Measurements from ENCODE around the gene TEX264. TPM values are rescaled to one million over a fixed set of nuclear protein-coding genes. Genes with fewer than 3 reads are reported as not detected.

Gene TEX264
- total and polyA plus RNA-seq, 2 experiments from 2014 or later: 74.1 to 83.9 TPM

DNA sequence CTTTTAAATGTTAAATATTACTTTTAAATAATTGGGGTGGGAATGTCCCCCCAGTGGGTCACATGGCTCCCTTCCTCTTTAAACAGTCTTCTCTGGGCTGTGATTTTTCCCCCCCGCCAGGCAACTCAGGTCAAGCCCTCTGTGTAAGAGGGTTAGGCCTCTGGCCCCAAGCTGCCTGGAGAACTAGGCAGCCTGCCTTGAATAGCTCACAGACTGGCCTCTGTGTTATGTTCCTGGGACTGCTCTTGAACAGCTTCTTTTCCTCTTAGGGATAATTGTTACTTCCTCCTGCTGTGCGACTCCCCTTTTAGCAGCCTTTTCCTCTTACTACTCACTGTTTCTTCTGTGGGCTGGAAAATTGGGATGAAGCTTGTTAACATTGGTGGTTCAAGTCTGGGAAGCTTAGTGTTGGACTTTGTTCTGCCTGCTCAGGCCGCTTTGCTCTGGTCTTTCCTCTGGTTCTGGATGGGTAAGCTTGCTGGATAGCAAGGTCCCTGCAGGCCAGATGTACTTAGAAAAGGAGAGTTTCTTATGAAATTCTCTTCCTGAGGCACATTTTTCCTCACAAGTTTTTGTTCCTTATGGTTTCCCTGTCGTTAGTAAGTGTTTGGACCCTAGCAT lies 2.2 kb downstream of the TEX264 start:
- DNase-seq (ENCODE audit: low read depth in 1 of 2, low spot score in 1 of 2): peak in 1 of 2 donors; percentile 44
- no peaks in the 10 kb centered on the region for H3K27me3 ChIP-seq
- H3K4me1 ChIP-seq (ENCODE audit: low read depth): peaks cover 17% of the 10 kb centered on the region
- H3K36me3 ChIP-seq: no peaks in the 10 kb centered on the region
- H3K27ac ChIP-seq: peak overlapping the region; percentile 39
- no peaks in the 10 kb centered on the region for H3K9me3 ChIP-seq (ENCODE audit: low read depth)
- no peak overlapping the region for H3K4me3 ChIP-seq
- TF ChIP-seq CTCF (IDR thresholded peaks at IDR 0.05; ENCODE audit: low read depth, low read length): no peak

GRCh38 chr3:51673802-51674654 lies 3.0 kb downstream of the TEX264 start:
- Histone ChIP-seq H3K36me3 (no peaks in the 10 kb centered on the region), H3K4me3 (no peak overlapping the region), H3K27me3 (no peaks in the 10 kb centered on the region), H3K9me3 (ENCODE audit: low read depth) (no peaks in the 10 kb centered on the region), H3K4me1 (ENCODE audit: low read depth) (peaks cover 17% of the 10 kb centered on the region), H3K27ac (peak overlapping the region; percentile 39)
- TF ChIP-seq CTCF (IDR thresholded peaks at IDR 0.05; ENCODE audit: low read depth, low read length): no peak
- DNase-seq (ENCODE audit: low read depth in 1 of 2, low spot score in 1 of 2): no peak

GRCh38 chr3:51675201-51675611 lies 4.2 kb downstream of the TEX264 start:
- Histone ChIP-seq H3K9me3 (ENCODE audit: low read depth) (no peaks in the 10 kb centered on the region), H3K27ac (no peak overlapping the region), H3K4me3 (no peak overlapping the region), H3K4me1 (ENCODE audit: low read depth) (peaks cover 19% of the 10 kb centered on the region), H3K27me3 (no peaks in the 10 kb centered on the region), H3K36me3 (no peaks in the 10 kb centered on the region)
- DNase-seq (ENCODE audit: low read depth in 1 of 2, low spot score in 1 of 2): peak in 1 of 2 donors; percentile 20
- no peak for TF ChIP-seq CTCF (IDR thresholded peaks at IDR 0.05; ENCODE audit: low read depth, low read length)

DNA sequence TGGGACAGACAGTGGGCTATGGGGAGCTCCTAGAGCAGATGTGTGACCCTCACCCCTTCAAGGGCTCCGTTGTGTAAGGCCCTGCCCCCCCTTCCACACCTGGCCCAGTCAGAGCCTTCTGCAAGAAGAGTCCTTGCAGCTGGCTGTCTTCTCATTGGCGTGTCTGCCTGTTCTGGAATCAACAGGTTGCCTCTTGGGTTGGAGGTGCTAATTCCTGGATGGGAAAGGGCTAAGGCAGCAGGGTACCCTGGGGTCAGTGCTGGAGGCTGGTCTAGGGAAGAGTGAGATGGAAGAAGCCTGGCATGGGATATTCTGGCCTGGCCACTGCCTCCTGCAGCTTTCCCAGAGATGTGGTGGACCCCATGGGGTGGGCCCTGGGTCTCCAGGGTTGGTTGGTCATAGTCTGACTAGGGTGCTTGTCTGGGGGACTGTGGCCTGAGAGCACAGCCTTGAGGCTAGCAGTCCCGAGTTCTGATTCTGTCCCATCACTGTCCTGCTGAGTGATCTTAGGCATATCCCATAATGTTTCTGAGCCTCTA lies 5.1 kb downstream of the TEX264 start:
- H3K27ac ChIP-seq: no peak overlapping the region
- H3K4me1 ChIP-seq (ENCODE audit: low read depth): peaks cover 28% of the 10 kb centered on the region
- DNase-seq (ENCODE audit: low read depth in 1 of 2, low spot score in 1 of 2): no peak
- no peaks in the 10 kb centered on the region for H3K9me3 ChIP-seq (ENCODE audit: low read depth)
- H3K4me3 ChIP-seq: no peak overlapping the region
- H3K27me3 ChIP-seq: no peaks in the 10 kb centered on the region
- no peaks in the 10 kb centered on the region for H3K36me3 ChIP-seq
- no peak for TF ChIP-seq CTCF (IDR thresholded peaks at IDR 0.05; ENCODE audit: low read depth, low read length)

DNA sequence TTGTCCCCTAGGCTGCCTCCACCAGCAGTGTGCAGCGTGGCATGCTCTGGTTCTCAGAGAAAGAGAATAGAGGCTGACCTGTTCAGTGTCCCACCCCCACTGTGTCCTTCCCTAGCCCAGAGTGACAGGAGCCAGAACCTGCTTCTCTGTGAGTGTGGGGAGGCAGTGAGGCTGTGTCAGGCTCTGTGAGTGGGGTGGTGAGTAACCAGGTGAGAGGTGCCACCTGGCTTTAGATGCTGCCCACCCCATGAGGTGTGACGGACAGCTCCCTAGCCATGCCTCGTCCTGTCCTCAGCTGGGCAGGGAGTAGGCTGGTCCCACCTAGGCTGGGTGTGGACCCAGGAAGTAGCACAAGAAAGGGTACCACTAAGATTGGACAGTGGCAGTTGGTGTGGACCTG lies 6.3 kb downstream of the TEX264 start:
- H3K27me3 ChIP-seq: no peaks in the 10 kb centered on the region
- no peak overlapping the region for H3K4me3 ChIP-seq
- no peak for DNase-seq (ENCODE audit: low read depth in 1 of 2, low spot score in 1 of 2)
- peaks cover 32% of the 10 kb centered on the region for H3K4me1 ChIP-seq (ENCODE audit: low read depth)
- H3K27ac ChIP-seq: no peak overlapping the region
- no peak for TF ChIP-seq CTCF (IDR thresholded peaks at IDR 0.05; ENCODE audit: low read depth, low read length)
- no peaks in the 10 kb centered on the region for H3K9me3 ChIP-seq (ENCODE audit: low read depth)
- no peaks in the 10 kb centered on the region for H3K36me3 ChIP-seq
